Activated naive CD4-positive, alpha-beta T cell (primary cell): ENCODE measurements around the gene SCNN1B.
"Not testable (repeated sequence)": the region's sequence is repeated elsewhere in the genome, so short reads cannot be mapped to it uniquely, and the experiment has no call there.

ENCODE experiments used
- DNase-seq, 4 experiments: peaks; one replicate each; lab custom pipeline; 2025; lab: John Stamatoyannopoulos, UW

SCNN1B gene

GRCh38 chr16:23288726-23289512 lies 13.2 kb upstream of the SCNN1B start:
- no peak for DNase-seq

DNA sequence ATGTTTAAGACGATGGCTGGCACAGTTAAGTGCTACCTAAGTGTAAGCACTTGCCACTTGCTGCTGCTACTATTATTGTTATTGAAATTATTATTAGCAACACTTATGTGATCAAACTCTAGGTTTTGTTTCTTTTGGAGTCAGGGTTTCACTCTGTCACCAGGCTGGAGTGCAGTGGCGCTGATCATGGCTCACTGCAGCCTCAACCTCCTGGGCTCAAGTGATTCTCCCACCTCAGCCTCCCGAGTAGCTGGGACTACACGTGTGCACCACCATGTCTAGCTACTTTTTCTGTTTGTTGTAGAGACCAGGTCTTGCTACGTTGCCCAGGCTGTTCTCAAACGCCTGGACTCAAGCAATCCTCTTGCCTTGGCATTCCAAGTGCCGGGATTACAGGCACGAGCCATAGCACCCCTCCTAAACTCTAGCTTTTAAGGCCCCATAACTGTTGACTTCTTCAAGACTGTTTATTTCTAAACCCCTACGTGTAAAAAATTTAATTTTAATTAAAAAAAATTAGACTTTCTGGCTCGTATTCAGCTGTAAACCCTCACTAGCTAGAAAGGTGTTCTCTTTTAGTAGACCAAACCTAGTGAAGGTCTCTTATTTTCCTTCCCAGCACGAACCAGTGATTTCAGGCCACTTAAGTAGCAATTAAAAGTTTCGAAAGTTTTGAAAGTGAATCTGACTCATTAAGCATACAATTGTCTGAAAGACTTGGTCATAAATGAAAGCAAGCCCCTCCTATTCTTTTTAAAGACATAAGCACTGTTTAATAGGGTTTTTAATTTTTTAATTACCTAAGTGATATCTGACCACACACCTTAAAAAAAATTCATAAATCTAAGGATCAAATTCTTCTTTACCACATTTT lies 11.7 kb upstream of the SCNN1B start:
- DNase-seq: no peak

DNA sequence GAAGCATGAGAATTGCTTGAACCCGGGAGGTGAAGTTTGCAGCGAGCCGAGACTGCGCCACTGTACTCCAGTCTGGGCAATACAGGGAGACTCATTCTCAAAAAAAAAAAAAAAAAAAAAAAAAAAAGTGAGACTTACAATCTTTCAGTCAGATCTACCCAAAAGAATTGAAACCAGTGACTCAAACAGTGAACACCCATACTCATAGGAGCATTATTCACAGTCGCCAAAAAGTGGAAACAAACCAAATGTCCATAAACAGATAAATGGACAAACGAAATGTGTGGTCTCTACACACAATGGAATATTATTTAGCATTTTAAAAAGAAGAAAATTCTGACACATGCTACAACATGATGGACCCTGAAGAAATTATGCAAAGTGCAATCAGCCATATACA lies 9.1 kb upstream of the SCNN1B start:
- DNase-seq: no peak

- no peak for DNase-seq
Observed at GRCh38 chr16:23294260-23294659, 7.8 kb upstream of the SCNN1B start.

DNA sequence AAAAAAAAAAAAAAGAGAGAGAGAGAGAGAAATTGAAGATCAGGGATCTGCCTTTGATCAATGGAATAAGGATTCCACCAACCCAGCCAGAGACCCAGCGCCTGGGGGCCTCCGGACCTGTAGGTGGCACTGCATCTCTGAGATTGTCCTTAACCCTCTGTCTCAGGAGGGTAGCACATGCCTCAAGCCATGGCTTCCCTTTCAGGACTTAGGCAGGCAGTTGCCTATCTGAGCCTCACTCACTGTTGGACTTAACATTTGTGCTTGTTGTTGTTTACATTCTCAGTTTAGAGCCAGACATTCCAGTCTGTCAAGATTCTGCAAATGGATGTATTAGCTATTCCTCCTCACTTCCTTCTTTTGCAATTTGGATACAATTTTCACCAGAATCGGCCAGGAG lies 5.1 kb upstream of the SCNN1B start:
- no peak for DNase-seq

- no peak for DNase-seq
Observed at GRCh38 chr16:23298290-23298915, 3.7 kb upstream of the SCNN1B start.

- not testable (repeated sequence) for DNase-seq
Observed at GRCh38 chr16:23299815-23300214, 2.3 kb upstream of the SCNN1B start.

- no peak for DNase-seq
Observed at GRCh38 chr16:23301251-23302044, 654 bp upstream of the SCNN1B start.

- no peak for DNase-seq
Observed at GRCh38 chr16:23303685-23304084, 1.6 kb downstream of the SCNN1B start.

- no peak for DNase-seq
Observed at GRCh38 chr16:23304620-23305019, 2.5 kb downstream of the SCNN1B start.

GRCh38 chr16:23306199-23307100 lies 4.3 kb downstream of the SCNN1B start:
- no peak for DNase-seq

DNA sequence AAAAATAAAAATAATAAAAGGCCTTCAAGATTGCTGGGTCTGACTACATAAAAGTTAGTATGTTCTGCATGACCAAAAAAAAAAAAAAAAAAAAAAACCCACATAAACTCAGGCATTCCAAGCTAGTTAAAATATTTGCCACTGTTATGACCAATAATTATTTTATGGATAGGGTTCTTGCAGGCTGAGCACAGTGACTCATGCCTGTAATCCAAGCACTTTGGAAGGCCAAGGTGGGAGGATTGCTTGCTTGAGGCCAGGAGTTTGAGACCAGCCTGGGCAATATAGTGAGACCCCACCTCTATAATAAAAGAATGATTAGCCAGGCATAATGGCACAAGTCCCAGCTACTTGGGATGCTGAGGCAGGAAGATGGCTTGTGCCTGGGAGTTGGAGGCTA lies 8.1 kb downstream of the SCNN1B start:
- no peak for DNase-seq

- no peak for DNase-seq
Observed at GRCh38 chr16:23310744-23311143, 8.6 kb downstream of the SCNN1B start.

- DNase-seq: no peak
Observed at GRCh38 chr16:23316232-23316631, 14.1 kb downstream of the SCNN1B start.

- no peak for DNase-seq
Observed at GRCh38 chr16:23316634-23317265, 14.6 kb downstream of the SCNN1B start.

DNA sequence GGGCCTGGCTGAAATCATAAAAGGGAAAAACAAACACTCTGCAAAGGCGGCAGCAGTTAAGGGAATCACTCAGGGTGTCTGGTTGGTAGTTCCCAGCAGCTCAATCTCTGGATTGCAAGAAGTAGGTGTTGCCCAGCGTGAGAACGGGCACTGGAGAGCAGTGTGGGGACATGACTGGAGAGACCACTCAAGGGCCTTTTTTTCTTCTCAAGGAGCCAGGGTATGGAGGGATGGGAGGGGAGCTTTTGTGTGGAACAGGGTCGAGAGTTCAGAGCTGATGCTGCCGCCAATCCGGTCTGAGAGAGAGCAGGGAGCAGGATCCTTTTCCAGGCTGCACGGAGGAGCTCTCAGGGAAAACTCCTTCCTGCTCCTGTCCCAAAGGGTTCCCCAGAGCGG lies 15.2 kb downstream of the SCNN1B start:
- DNase-seq: no peak

GRCh38 chr16:23317751-23318150 lies 15.6 kb downstream of the SCNN1B start:
- no peak for DNase-seq

DNA sequence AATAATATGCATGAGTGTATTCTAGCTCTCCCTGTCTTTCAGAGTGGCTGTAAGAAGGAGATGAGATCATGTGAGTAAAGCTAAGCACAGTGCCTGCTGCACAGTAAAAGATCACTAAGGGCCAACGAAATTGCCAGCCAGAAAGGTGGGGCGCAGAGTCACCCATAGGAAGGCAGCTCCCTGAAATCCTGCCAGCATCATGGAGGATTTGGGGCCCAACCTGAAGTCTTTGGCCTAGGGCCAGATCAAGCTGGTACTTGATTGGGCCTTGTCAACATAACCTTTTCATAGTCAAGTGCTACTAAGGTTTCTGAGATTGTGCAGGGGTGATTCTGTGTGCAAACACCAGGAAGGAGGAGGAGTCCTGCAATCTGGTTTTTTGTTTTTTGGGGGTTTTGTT lies 16.5 kb downstream of the SCNN1B start:
- DNase-seq: no peak

DNA sequence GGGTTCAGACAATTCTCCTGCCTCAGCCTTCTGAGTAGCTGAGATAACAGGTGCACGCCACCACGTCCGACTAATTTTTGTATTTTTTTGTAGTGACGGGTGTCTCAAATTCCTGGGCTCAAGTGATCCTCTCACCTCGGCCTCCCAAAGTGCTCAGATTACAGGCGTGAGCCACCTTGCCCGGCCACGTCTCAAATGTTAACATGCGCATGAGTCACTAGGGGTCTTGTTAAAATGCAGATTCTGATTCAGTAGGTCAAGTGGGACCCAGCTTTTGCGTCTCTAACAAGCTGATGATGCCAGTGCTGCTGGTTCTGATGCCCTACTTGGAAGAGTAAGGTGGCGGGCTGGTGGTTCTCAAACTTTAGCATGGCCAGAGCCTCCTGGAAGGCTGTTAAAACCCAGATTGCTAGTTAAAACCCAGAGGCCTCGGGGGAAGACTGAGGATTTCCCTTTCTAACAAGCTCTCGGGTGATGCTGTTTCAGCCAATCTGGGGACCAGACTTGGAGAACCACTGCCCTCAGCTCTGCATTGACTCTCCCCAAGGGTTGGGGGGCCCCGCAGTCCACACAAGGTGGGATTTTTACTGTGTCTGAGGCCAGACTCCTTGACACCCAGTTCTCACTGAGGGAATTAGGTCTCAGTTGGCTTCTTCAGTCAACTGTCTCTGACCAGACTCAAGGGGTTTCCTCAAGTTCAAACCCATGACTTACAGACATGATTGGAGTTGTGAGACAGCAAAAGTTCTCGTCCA lies 17.9 kb downstream of the SCNN1B start:
- DNase-seq: no peak

DNA sequence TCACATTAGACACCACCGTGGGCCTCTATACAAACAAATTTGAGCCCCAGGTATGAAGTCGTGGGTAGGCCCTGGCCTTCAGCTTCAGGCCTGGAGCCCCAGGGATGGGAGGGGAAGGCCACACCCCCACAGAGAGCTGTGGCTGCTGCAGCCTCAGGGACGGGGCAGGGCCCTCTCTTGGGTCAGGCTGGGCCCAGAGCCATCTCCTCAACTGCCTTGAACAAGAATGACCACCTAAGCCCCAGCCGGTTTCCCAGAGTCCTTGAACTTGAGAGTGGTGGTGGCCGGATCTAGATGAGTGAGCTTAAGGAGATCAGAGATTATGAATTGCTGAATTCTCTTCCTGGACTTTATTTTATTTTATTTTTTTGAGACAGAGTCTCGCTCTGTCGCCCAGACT lies 18.6 kb downstream of the SCNN1B start:
- no peak for DNase-seq
